Type B pancreatic cell (in vitro differentiated cells): ENCODE results near the gene MAP3K1. TPM values are rescaled to one million over a fixed set of nuclear protein-coding genes. Genes with fewer than 3 reads are reported as not detected.

Experiments
- DNase-seq: peaks from one replicate; pipeline ENCODE4 v3.0.0; 2021; ENCODE audit warnings: mixed read lengths; ENCODE audit not compliant: unreplicated experiment; ENCODE audit errors: extremely low spot score
- H3K27ac Mint-ChIP-seq: 2 replicates; pipeline ENCODE4 v1.8.0; 2021; ENCODE audit warnings: mild to moderate bottlenecking, mixed read lengths
- H3K27me3 Mint-ChIP-seq: 2 replicates; pipeline ENCODE4 v1.8.0; 2021; ENCODE audit warnings: mixed read lengths
- H3K36me3 Mint-ChIP-seq: 2 replicates; pipeline ENCODE4 v1.8.0; 2021; ENCODE audit warnings: mixed read lengths
- H3K4me1 Mint-ChIP-seq: one replicate; pipeline ENCODE4 v1.8.0; 2021; ENCODE audit warnings: mixed read lengths; ENCODE audit not compliant: unreplicated experiment
- H3K4me3 Mint-ChIP-seq: 2 replicates; pipeline ENCODE4 v1.8.0; 2021; ENCODE audit warnings: mild to moderate bottlenecking, mixed read lengths
- H3K9me3 Mint-ChIP-seq: 2 replicates; pipeline ENCODE4 v1.8.0; 2021; ENCODE audit warnings: mixed read lengths
- total RNA-seq: library from RNA; stranded (reverse); gene quantifications from 2 replicates; pipeline ENCODE4 v1.2.1, GENCODE V29; 2021; ENCODE audit warnings: low replicate concordance
- TF ChIP-seq, protein P1 (sequence below): fragments of 200-600 bp; sonication (generic); conservative IDR thresholded peaks from 2 replicates; pipeline ENCODE4 v1.5.0; 2021; ENCODE audit warnings: antibody characterized with exemption, mild to moderate bottlenecking

Gene MAP3K1
- total RNA-seq, 1 donor from 2014 or later: 48.4 TPM

DNA sequence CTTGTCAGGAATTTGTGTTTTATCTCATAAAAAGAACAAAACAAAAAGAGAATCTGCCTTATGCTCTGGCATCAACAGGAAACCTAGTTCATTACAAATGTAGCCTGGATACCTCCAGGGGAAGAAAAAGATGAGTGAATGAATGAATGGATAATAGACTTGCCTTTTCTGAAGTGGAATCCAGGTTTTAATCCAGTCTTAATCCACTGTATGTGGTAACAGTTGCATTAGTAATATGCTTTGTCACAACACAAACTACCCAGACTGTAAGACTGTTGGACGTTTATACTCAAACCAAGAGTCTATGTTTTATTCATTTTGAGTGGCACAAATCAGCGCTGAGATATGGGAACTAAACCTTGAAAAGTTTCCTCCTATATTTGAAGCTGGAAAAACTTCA, 32.1 kb upstream of the MAP3K1 start:
- H3K27me3 Mint-ChIP-seq: no peaks in the 10 kb centered on the region
- H3K36me3 Mint-ChIP-seq: no peaks in the 10 kb centered on the region
- no peak for DNase-seq
- H3K27ac Mint-ChIP-seq: no peak overlapping the region
- H3K4me3 Mint-ChIP-seq: no peak overlapping the region
- H3K4me1 Mint-ChIP-seq: no peaks in the 10 kb centered on the region
- TF ChIP-seq, protein P1, sequence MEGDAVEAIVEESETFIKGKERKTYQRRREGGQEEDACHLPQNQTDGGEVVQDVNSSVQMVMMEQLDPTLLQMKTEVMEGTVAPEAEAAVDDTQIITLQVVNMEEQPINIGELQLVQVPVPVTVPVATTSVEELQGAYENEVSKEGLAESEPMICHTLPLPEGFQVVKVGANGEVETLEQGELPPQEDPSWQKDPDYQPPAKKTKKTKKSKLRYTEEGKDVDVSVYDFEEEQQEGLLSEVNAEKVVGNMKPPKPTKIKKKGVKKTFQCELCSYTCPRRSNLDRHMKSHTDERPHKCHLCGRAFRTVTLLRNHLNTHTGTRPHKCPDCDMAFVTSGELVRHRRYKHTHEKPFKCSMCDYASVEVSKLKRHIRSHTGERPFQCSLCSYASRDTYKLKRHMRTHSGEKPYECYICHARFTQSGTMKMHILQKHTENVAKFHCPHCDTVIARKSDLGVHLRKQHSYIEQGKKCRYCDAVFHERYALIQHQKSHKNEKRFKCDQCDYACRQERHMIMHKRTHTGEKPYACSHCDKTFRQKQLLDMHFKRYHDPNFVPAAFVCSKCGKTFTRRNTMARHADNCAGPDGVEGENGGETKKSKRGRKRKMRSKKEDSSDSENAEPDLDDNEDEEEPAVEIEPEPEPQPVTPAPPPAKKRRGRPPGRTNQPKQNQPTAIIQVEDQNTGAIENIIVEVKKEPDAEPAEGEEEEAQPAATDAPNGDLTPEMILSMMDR: no peak
- H3K9me3 Mint-ChIP-seq: no peaks in the 10 kb centered on the region

GRCh38 chr5:56786346-56786745, 29.0 kb upstream of the MAP3K1 start:
- no peaks in the 10 kb centered on the region for H3K9me3 Mint-ChIP-seq
- no peaks in the 10 kb centered on the region for H3K36me3 Mint-ChIP-seq
- DNase-seq: no peak
- no peak overlapping the region for H3K4me3 Mint-ChIP-seq
- H3K27me3 Mint-ChIP-seq: no peaks in the 10 kb centered on the region
- no peaks in the 10 kb centered on the region for H3K4me1 Mint-ChIP-seq
- H3K27ac Mint-ChIP-seq: no peak overlapping the region
- TF ChIP-seq, protein P1: no peak

DNA sequence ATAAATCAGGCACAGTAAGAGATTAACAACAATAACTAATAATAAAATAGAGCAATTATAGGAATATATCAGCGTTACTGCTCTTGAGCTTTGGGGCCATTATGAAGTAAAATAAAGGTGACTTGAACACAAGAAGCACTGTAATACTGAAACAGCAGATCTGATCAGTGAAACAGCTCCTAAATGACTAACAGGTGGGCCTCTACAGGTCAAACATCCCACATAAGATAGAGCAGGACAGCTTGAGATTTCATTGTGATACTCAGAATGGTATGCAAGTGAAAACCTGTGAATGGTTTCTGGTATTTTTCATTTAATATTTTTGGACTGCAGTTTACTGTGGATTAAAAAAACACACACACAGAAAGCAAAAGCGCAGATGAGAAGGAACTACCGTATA, 24.0 kb upstream of the MAP3K1 start:
- no peak overlapping the region for H3K27ac Mint-ChIP-seq
- TF ChIP-seq, protein P1: no peak
- no peaks in the 10 kb centered on the region for H3K36me3 Mint-ChIP-seq
- no peak for DNase-seq
- H3K4me3 Mint-ChIP-seq: no peak overlapping the region
- H3K27me3 Mint-ChIP-seq: no peaks in the 10 kb centered on the region
- no peaks in the 10 kb centered on the region for H3K9me3 Mint-ChIP-seq
- H3K4me1 Mint-ChIP-seq: no peaks in the 10 kb centered on the region

GRCh38 chr5:56798521-56798920, 16.8 kb upstream of the MAP3K1 start:
- no peak overlapping the region for H3K27ac Mint-ChIP-seq
- no peak for DNase-seq
- H3K4me1 Mint-ChIP-seq: no peaks in the 10 kb centered on the region
- H3K9me3 Mint-ChIP-seq: no peaks in the 10 kb centered on the region
- no peaks in the 10 kb centered on the region for H3K27me3 Mint-ChIP-seq
- H3K4me3 Mint-ChIP-seq: no peak overlapping the region
- TF ChIP-seq, protein P1: no peak
- H3K36me3 Mint-ChIP-seq: no peaks in the 10 kb centered on the region

DNA sequence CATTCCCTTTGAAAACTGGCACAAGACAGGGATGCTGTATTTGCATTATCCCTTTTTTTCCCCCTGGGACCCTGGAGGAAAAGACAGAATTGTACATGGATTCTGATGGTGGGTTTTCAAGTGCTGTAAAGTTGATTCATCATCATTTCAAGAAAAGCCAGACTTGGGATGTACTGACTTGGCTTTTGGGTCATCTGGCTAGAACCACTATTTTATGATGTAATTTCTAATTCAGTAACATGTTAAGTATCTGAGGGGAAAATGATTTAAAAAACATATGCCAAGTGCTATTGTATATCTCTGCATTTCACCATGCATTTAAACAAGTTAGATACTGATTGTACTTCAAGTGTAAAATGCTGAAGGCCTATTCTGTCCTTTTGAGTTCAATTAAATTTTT, 15.2 kb upstream of the MAP3K1 start:
- Mint-ChIP-seq H3K4me1 (no peaks in the 10 kb centered on the region), H3K27me3 (no peaks in the 10 kb centered on the region), H3K27ac (no peak overlapping the region), H3K36me3 (no peaks in the 10 kb centered on the region), H3K4me3 (no peak overlapping the region), H3K9me3 (no peaks in the 10 kb centered on the region)
- no peak for DNase-seq
- TF ChIP-seq, protein P1: no peak

DNA sequence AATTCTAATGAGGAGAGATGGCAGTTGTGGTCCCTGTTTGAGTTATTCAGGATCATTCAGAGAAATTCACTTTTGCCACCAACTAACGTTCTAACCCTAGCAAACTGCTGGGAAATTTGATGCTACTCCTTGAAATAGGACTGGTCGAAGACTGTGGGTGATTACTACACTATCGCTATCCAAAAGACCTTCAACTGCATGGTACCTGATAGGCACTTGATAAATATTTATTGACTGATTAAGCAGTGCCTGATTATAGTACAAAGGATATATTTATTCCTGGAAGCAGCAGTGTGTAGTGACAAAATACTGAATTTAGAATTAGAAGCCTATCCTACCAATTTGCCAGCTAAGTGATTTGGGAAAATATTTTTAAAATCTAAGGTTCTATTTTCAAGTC, 14.1 kb upstream of the MAP3K1 start:
- H3K27me3 Mint-ChIP-seq: no peaks in the 10 kb centered on the region
- H3K36me3 Mint-ChIP-seq: no peaks in the 10 kb centered on the region
- DNase-seq: no peak
- H3K27ac Mint-ChIP-seq: no peak overlapping the region
- TF ChIP-seq, protein P1: no peak
- H3K9me3 Mint-ChIP-seq: no peaks in the 10 kb centered on the region
- no peak overlapping the region for H3K4me3 Mint-ChIP-seq
- no peaks in the 10 kb centered on the region for H3K4me1 Mint-ChIP-seq
